ENCODE results near the gene ARHGEF37.
"Not testable (repeated sequence)": the region's sequence is repeated elsewhere in the genome, so short reads cannot be mapped to it uniquely, and the experiment has no call there.

The ARHGEF37 gene

GRCh38 chr5:149649730-149650129 lies 68.4 kb downstream of the ARHGEF37 start:
- CTCF ChIA-PET = interaction anchor here (1.1 kb wide), 1 partner anchor 13 kb away, joined by 3 read pairs; no protein-coding TSS in a partner anchor
- POLR2A ChIA-PET; H3K27ac ChIP-seq (ENCODE audit: insufficient read depth in 1 of 2, low read depth in 1 of 2, low read length in 2 of 2, poor library complexity in 1 of 2, severe bottlenecking in 2 of 2); H3K4me3 ChIP-seq (ENCODE audit: control insufficient read depth in 1 of 7, extremely low read depth in 1 of 7, insufficient read depth in 4 of 7, low read depth in 2 of 7, low read length in 6 of 7); H3K4me1 ChIP-seq (ENCODE audit: control extremely low read depth in 1 of 4, control insufficient read depth in 4 of 4, insufficient read depth in 4 of 4, low read length in 3 of 4); H3K36me3 ChIP-seq (ENCODE audit: control insufficient read depth in 4 of 4, insufficient read depth in 4 of 4, low read length in 3 of 4); H3K9me3 ChIP-seq (ENCODE audit: control extremely low read depth in 1 of 5, control insufficient read depth in 4 of 5, insufficient read depth in 2 of 5, low read depth in 1 of 5, low read length in 4 of 5); DNase-seq; H3K27me3 ChIP-seq (replicated peaks in 2 of 5; ENCODE audit: control insufficient read depth in 4 of 5, insufficient read depth in 5 of 5, low read length in 4 of 5): not testable (repeated sequence)
- whole genome bisulfite sequencing (ENCODE audit: insufficient coverage) = no CpG with 5 or more reads among the region's 1 CpG

GRCh38 chr5:149651686-149652085 lies 70.4 kb downstream of the ARHGEF37 start:
- Histone ChIP-seq H3K27me3 (replicated peaks in 2 of 5; ENCODE audit: control insufficient read depth in 4 of 5, insufficient read depth in 5 of 5, low read length in 4 of 5) (no peaks in the 10 kb centered on the region), H3K36me3 (ENCODE audit: control insufficient read depth in 4 of 4, insufficient read depth in 4 of 4, low read length in 3 of 4) (no peaks in the 10 kb centered on the region), H3K27ac (ENCODE audit: insufficient read depth in 1 of 2, low read depth in 1 of 2, low read length in 2 of 2, poor library complexity in 1 of 2, severe bottlenecking in 2 of 2) (no peak overlapping the region), H3K4me1 (ENCODE audit: control extremely low read depth in 1 of 4, control insufficient read depth in 4 of 4, insufficient read depth in 4 of 4, low read length in 3 of 4) (no peaks in the 10 kb centered on the region), H3K4me3 (ENCODE audit: control insufficient read depth in 1 of 7, extremely low read depth in 1 of 7, insufficient read depth in 4 of 7, low read depth in 2 of 7, low read length in 6 of 7) (no peak overlapping the region), H3K9me3 (ENCODE audit: control extremely low read depth in 1 of 5, control insufficient read depth in 4 of 5, insufficient read depth in 2 of 5, low read depth in 1 of 5, low read length in 4 of 5) (peaks cover 0 to 2% (median 0%) of the 10 kb centered on the region in 5 experiments)
- DNase-seq = peak in 2 of 3 donors; percentile 81 to 86
- ChIA-PET POLR2A (interaction anchor here (0.6 kb wide), 1 partner anchor 140 kb away, joined by 3 read pairs; no protein-coding TSS in a partner anchor), CTCF (interaction anchor here (1.2 to 1.7 kb wide), 4 partner anchors 12 to 62 kb away, joined by 3 to 4 read pairs (median 4); no protein-coding TSS in a partner anchor)
- 100% methylated on average over 1 of the region's 1 CpG for WGBS (ENCODE audit: insufficient coverage)

- no peak overlapping the region for H3K4me3 ChIP-seq (ENCODE audit: control insufficient read depth in 1 of 7, extremely low read depth in 1 of 7, insufficient read depth in 4 of 7, low read depth in 2 of 7, low read length in 6 of 7)
- peaks cover 0 to 9% (median 4%) of the 10 kb centered on the region in 5 experiments for H3K9me3 ChIP-seq (ENCODE audit: control extremely low read depth in 1 of 5, control insufficient read depth in 4 of 5, insufficient read depth in 2 of 5, low read depth in 1 of 5, low read length in 4 of 5)
- H3K27me3 ChIP-seq (replicated peaks in 2 of 5; ENCODE audit: control insufficient read depth in 4 of 5, insufficient read depth in 5 of 5, low read length in 4 of 5) = no peaks in the 10 kb centered on the region
- POLR2A ChIA-PET = no interaction called here
- H3K36me3 ChIP-seq (ENCODE audit: control insufficient read depth in 4 of 4, insufficient read depth in 4 of 4, low read length in 3 of 4) = no peaks in the 10 kb centered on the region
- no peak overlapping the region for H3K27ac ChIP-seq (ENCODE audit: insufficient read depth in 1 of 2, low read depth in 1 of 2, low read length in 2 of 2, poor library complexity in 1 of 2, severe bottlenecking in 2 of 2)
- 100% methylated on average over 2 of the region's 2 CpGs for WGBS (ENCODE audit: insufficient coverage)
- no peak for DNase-seq
- CTCF ChIA-PET = interaction anchor here (0.6 to 1.7 kb wide), 5 partner anchors 14 to 659 kb away, joined by 3 to 4 read pairs (median 4); no protein-coding TSS in a partner anchor
- no peaks in the 10 kb centered on the region for H3K4me1 ChIP-seq (ENCODE audit: control extremely low read depth in 1 of 4, control insufficient read depth in 4 of 4, insufficient read depth in 4 of 4, low read length in 3 of 4)
Observed at GRCh38 chr5:149652697-149653096, 71.4 kb downstream of the ARHGEF37 start.

- ChIA-PET POLR2A (no interaction called here), CTCF (no interaction called here)
- peaks cover 0 to 9% (median 4%) of the 10 kb centered on the region in 5 experiments for H3K9me3 ChIP-seq (ENCODE audit: control extremely low read depth in 1 of 5, control insufficient read depth in 4 of 5, insufficient read depth in 2 of 5, low read depth in 1 of 5, low read length in 4 of 5)
- H3K36me3 ChIP-seq (ENCODE audit: control insufficient read depth in 4 of 4, insufficient read depth in 4 of 4, low read length in 3 of 4) = no peaks in the 10 kb centered on the region
- 100% methylated on average over 1 of the region's 3 CpGs for WGBS (ENCODE audit: insufficient coverage)
- H3K4me1 ChIP-seq (ENCODE audit: control extremely low read depth in 1 of 4, control insufficient read depth in 4 of 4, insufficient read depth in 4 of 4, low read length in 3 of 4) = no peaks in the 10 kb centered on the region
- H3K27ac ChIP-seq (ENCODE audit: insufficient read depth in 1 of 2, low read depth in 1 of 2, low read length in 2 of 2, poor library complexity in 1 of 2, severe bottlenecking in 2 of 2) = no peak overlapping the region
- no peak overlapping the region for H3K4me3 ChIP-seq (ENCODE audit: control insufficient read depth in 1 of 7, extremely low read depth in 1 of 7, insufficient read depth in 4 of 7, low read depth in 2 of 7, low read length in 6 of 7)
- peak in 2 of 3 donors; percentile 35 to 57 for DNase-seq
- no peaks in the 10 kb centered on the region for H3K27me3 ChIP-seq (replicated peaks in 2 of 5; ENCODE audit: control insufficient read depth in 4 of 5, insufficient read depth in 5 of 5, low read length in 4 of 5)
Observed at GRCh38 chr5:149654231-149654630, 72.9 kb downstream of the ARHGEF37 start.

- no CpG with 5 or more reads among the region's 4 CpGs for WGBS (ENCODE audit: insufficient coverage)
- H3K4me1 ChIP-seq (ENCODE audit: control extremely low read depth in 1 of 4, control insufficient read depth in 4 of 4, insufficient read depth in 4 of 4, low read length in 3 of 4) = no peaks in the 10 kb centered on the region
- H3K27ac ChIP-seq (ENCODE audit: insufficient read depth in 1 of 2, low read depth in 1 of 2, low read length in 2 of 2, poor library complexity in 1 of 2, severe bottlenecking in 2 of 2) = no peak overlapping the region
- POLR2A ChIA-PET = no interaction called here
- no peaks in the 10 kb centered on the region for H3K27me3 ChIP-seq (replicated peaks in 2 of 5; ENCODE audit: control insufficient read depth in 4 of 5, insufficient read depth in 5 of 5, low read length in 4 of 5)
- CTCF ChIA-PET = interaction anchor here (2.8 kb wide), 1 partner anchor 12 kb away, joined by 13 read pairs; no protein-coding TSS in a partner anchor
- peak in 2 of 3 donors; percentile 22 to 51 for DNase-seq
- no peaks in the 10 kb centered on the region for H3K36me3 ChIP-seq (ENCODE audit: control insufficient read depth in 4 of 4, insufficient read depth in 4 of 4, low read length in 3 of 4)
- peaks cover 0 to 9% (median 4%) of the 10 kb centered on the region in 5 experiments for H3K9me3 ChIP-seq (ENCODE audit: control extremely low read depth in 1 of 5, control insufficient read depth in 4 of 5, insufficient read depth in 2 of 5, low read depth in 1 of 5, low read length in 4 of 5)
- no peak overlapping the region for H3K4me3 ChIP-seq (ENCODE audit: control insufficient read depth in 1 of 7, extremely low read depth in 1 of 7, insufficient read depth in 4 of 7, low read depth in 2 of 7, low read length in 6 of 7)
Observed at GRCh38 chr5:149654883-149655505, 73.7 kb downstream of the ARHGEF37 start.

GRCh38 chr5:149656576-149657182 lies 75.4 kb downstream of the ARHGEF37 start:
- WGBS (ENCODE audit: insufficient coverage) = 87% methylated on average over 4 of the region's 6 CpGs
- peak in 2 of 3 donors; percentile 21 to 22 for DNase-seq

GRCh38 chr5:149657324-149657723 lies 76.0 kb downstream of the ARHGEF37 start:
- WGBS (ENCODE audit: insufficient coverage) = 100% methylated on average over 2 of the region's 2 CpGs
- H3K27ac ChIP-seq (ENCODE audit: insufficient read depth in 1 of 2, low read depth in 1 of 2, low read length in 2 of 2, poor library complexity in 1 of 2, severe bottlenecking in 2 of 2) = no peak overlapping the region
- DNase-seq = no peak
- H3K4me3 ChIP-seq (ENCODE audit: control insufficient read depth in 1 of 7, extremely low read depth in 1 of 7, insufficient read depth in 4 of 7, low read depth in 2 of 7, low read length in 6 of 7) = no peak overlapping the region
- POLR2A ChIA-PET = no interaction called here
- H3K4me1 ChIP-seq (ENCODE audit: control extremely low read depth in 1 of 4, control insufficient read depth in 4 of 4, insufficient read depth in 4 of 4, low read length in 3 of 4) = no peaks in the 10 kb centered on the region
- no peaks in the 10 kb centered on the region for H3K27me3 ChIP-seq (replicated peaks in 2 of 5; ENCODE audit: control insufficient read depth in 4 of 5, insufficient read depth in 5 of 5, low read length in 4 of 5)
- no peaks in the 10 kb centered on the region for H3K36me3 ChIP-seq (ENCODE audit: control insufficient read depth in 4 of 4, insufficient read depth in 4 of 4, low read length in 3 of 4)
- CTCF ChIA-PET = interaction anchor here (0.8 to 2.8 kb wide), 2 partner anchors 10 to 170 kb away, joined by 3 to 13 read pairs; no protein-coding TSS in a partner anchor
- H3K9me3 ChIP-seq (ENCODE audit: control extremely low read depth in 1 of 5, control insufficient read depth in 4 of 5, insufficient read depth in 2 of 5, low read depth in 1 of 5, low read length in 4 of 5) = peaks cover 0 to 9% (median 4%) of the 10 kb centered on the region in 5 experiments

More at GRCh38 chr5:149656576-149657182, 75.4 kb downstream of the ARHGEF37 start:
- peaks cover 0 to 9% (median 4%) of the 10 kb centered on the region in 5 experiments for H3K9me3 ChIP-seq (ENCODE audit: control extremely low read depth in 1 of 5, control insufficient read depth in 4 of 5, insufficient read depth in 2 of 5, low read depth in 1 of 5, low read length in 4 of 5)
- CTCF ChIA-PET = interaction anchor here (0.8 to 2.8 kb wide), 5 partner anchors 11 to 178 kb away, joined by 3 to 13 read pairs (median 3); no protein-coding TSS in a partner anchor
- no peaks in the 10 kb centered on the region for H3K36me3 ChIP-seq (ENCODE audit: control insufficient read depth in 4 of 4, insufficient read depth in 4 of 4, low read length in 3 of 4)
- H3K27me3 ChIP-seq (replicated peaks in 2 of 5; ENCODE audit: control insufficient read depth in 4 of 5, insufficient read depth in 5 of 5, low read length in 4 of 5) = no peaks in the 10 kb centered on the region
- no peaks in the 10 kb centered on the region for H3K4me1 ChIP-seq (ENCODE audit: control extremely low read depth in 1 of 4, control insufficient read depth in 4 of 4, insufficient read depth in 4 of 4, low read length in 3 of 4)
- no peak overlapping the region for H3K4me3 ChIP-seq (ENCODE audit: control insufficient read depth in 1 of 7, extremely low read depth in 1 of 7, insufficient read depth in 4 of 7, low read depth in 2 of 7, low read length in 6 of 7)
- no peak overlapping the region for H3K27ac ChIP-seq (ENCODE audit: insufficient read depth in 1 of 2, low read depth in 1 of 2, low read length in 2 of 2, poor library complexity in 1 of 2, severe bottlenecking in 2 of 2)
- POLR2A ChIA-PET = no interaction called here
